HEK293T (cell line): ENCODE measurements around the gene PIEZO2.
"Not testable (repeated sequence)": the region's sequence is repeated elsewhere in the genome, so short reads cannot be mapped to it uniquely, and the experiment has no call there.

Source experiments
- CTCF ChIA-PET: fragments of 350-600 bp; formaldehyde crosslinking; extraction: SDS; loops from one replicate; lab custom pipeline; 2021; ENCODE audit warnings: antibody characterized with exemption, inconsistent platforms; lab: Yijun Ruan, JAX
- POLR2A ChIA-PET: fragments of 350-600 bp; formaldehyde crosslinking; extraction: SDS; loops from one replicate; lab custom pipeline; 2020; ENCODE audit warnings: antibody characterized with exemption, inconsistent platforms; lab: Yijun Ruan, JAX
- DNase-seq: peaks from one replicate; pipeline ENCODE4 v3.0.0; 2012; ENCODE audit warnings: mixed read lengths; ENCODE audit errors: extremely low spot score
- ARNT ChIP-seq: fragments of 450-650 bp; IDR thresholded peaks from 2 replicates; pipeline ENCODE4 v1.6.1; 2017; ENCODE audit warnings: mild to moderate bottlenecking
- BHLHE40 ChIP-seq: fragments of 450-650 bp; IDR thresholded peaks from 2 replicates; pipeline ENCODE4 v1.6.1; 2016; ENCODE audit warnings: mild to moderate bottlenecking, moderate library complexity, borderline replicate concordance
- CTBP1 ChIP-seq: fragments of 450-650 bp; IDR thresholded peaks from 2 replicates; pipeline ENCODE4 v1.6.1; 2016; ENCODE audit warnings: borderline replicate concordance
- ELF4 ChIP-seq: fragments of 450-650 bp; IDR thresholded peaks from 2 replicates; pipeline ENCODE4 v1.6.1; 2017; ENCODE audit warnings: antibody characterized with exemption
- FOXA1 ChIP-seq: fragments of 450-650 bp; IDR thresholded peaks from 2 replicates; pipeline ENCODE4 v1.6.1; 2016; ENCODE audit warnings: mild to moderate bottlenecking
- FOXK2 ChIP-seq: fragments of 450-650 bp; IDR thresholded peaks from 2 replicates; pipeline ENCODE4 v1.6.1; 2016; ENCODE audit warnings: mild to moderate bottlenecking
- FOXM1 ChIP-seq: fragments of 450-650 bp; IDR thresholded peaks from 2 replicates; pipeline ENCODE4 v1.6.1; 2017; ENCODE audit warnings: mild to moderate bottlenecking, borderline replicate concordance
- HDGF ChIP-seq: fragments of 450-650 bp; IDR thresholded peaks from 2 replicates; pipeline ENCODE4 v1.6.1; 2017; ENCODE audit warnings: antibody characterized with exemption, borderline replicate concordance
- L3MBTL2 ChIP-seq: fragments of 450-650 bp; conservative IDR thresholded peaks from 2 replicates; pipeline ENCODE4 v1.6.1; 2016; ENCODE audit warnings: mild to moderate bottlenecking
- LEF1 ChIP-seq: fragments of 450-650 bp; IDR thresholded peaks from 2 replicates; pipeline ENCODE4 v1.6.1; 2017; ENCODE audit warnings: mild to moderate bottlenecking, borderline replicate concordance
- NFRKB ChIP-seq: fragments of 450-650 bp; IDR thresholded peaks from 2 replicates; pipeline ENCODE4 v1.6.1; 2016; ENCODE audit warnings: mild to moderate bottlenecking, moderate library complexity
- SP1 ChIP-seq: fragments of 450-650 bp; IDR thresholded peaks from 2 replicates; pipeline ENCODE4 v1.6.1; 2017
- SUZ12 ChIP-seq: fragments of 450-650 bp; IDR thresholded peaks from 2 replicates; pipeline ENCODE4 v1.6.1; 2016; ENCODE audit warnings: mild to moderate bottlenecking
- TARDBP ChIP-seq: fragments of 450-650 bp; IDR thresholded peaks from 2 replicates; pipeline ENCODE4 v1.6.1; 2016
- ZNF384 ChIP-seq: fragments of 450-650 bp; IDR thresholded peaks from 2 replicates; pipeline ENCODE4 v1.6.1; 2016
- TF ChIP-seq, protein P1 (sequence below): fragments of 450-650 bp; IDR thresholded peaks from 2 replicates; pipeline ENCODE4 v1.6.1; 2016

Gene PIEZO2

DNA sequence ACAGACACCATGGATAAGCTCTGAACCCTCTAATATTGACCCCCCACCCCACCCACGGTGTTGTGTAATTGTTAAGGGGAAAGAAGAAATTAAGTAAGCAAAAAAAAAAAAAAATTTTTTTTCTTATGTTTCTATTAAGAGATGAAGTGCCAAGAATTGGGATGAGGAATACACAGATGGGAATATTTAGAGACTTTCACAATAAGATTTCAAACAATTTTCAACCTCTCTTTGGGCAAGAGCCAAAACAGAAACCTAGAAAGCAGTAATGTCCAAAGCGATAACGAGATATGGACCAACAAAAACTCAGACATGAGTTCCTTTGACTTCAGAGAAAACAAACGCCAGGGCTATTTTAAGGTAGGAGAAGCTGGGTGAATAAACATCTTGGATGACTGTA, 14.4 kb downstream of the PIEZO2 start:
- no peak for DNase-seq
- CTCF ChIA-PET, result no interaction called here
- TF ChIP-seq HDGF (no peak), LEF1 (no peak), ARNT (no peak), FOXA1 (no peak), CTBP1 (no peak), SP1 (no peak), FOXK2 (no peak), ZNF384 (no peak), BHLHE40 (no peak), TARDBP (no peak), NFRKB (no peak), SUZ12 (no peak)
- TF ChIP-seq, protein P1, sequence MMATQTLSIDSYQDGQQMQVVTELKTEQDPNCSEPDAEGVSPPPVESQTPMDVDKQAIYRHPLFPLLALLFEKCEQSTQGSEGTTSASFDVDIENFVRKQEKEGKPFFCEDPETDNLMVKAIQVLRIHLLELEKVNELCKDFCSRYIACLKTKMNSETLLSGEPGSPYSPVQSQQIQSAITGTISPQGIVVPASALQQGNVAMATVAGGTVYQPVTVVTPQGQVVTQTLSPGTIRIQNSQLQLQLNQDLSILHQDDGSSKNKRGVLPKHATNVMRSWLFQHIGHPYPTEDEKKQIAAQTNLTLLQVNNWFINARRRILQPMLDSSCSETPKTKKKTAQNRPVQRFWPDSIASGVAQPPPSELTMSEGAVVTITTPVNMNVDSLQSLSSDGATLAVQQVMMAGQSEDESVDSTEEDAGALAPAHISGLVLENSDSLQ, result no peak
- POLR2A ChIA-PET, result no interaction called here

GRCh38 chr18:11129059-11129458, 20.3 kb downstream of the PIEZO2 start:
- DNase-seq, CTCF ChIA-PET, POLR2A ChIA-PET: not testable (repeated sequence)

- TF ChIP-seq ZNF384 (no peak), NFRKB (no peak), SP1 (no peak), CTBP1 (no peak), TARDBP (no peak), BHLHE40 (no peak), ELF4 (no peak), FOXK2 (no peak)
- ChIA-PET POLR2A (no interaction called here), CTCF (interaction anchor here (0.7 kb wide), 1 partner anchor 352 kb away, joined by 5 read pairs; no protein-coding TSS in a partner anchor)
- no peak for DNase-seq
Observed at GRCh38 chr18:11125492-11126315, 23.7 kb downstream of the PIEZO2 start.

- TF ChIP-seq CTBP1 (no peak), HDGF (no peak), LEF1 (no peak), BHLHE40 (no peak), FOXK2 (no peak), FOXA1 (no peak), ZNF384 (no peak), ELF4 (no peak), NFRKB (no peak), SUZ12 (no peak), SP1 (no peak), FOXM1 (no peak), ARNT (no peak), TARDBP (no peak)
- TF ChIP-seq, protein P1, result no peak
- ChIA-PET CTCF (no interaction called here), POLR2A (no interaction called here)
- DNase-seq, result no peak
Observed at GRCh38 chr18:11124054-11124453, 25.3 kb downstream of the PIEZO2 start.

GRCh38 chr18:11121443-11121849, 27.9 kb downstream of the PIEZO2 start:
- no peak for TF ChIP-seq LEF1
- no peak for TF ChIP-seq TARDBP
- no peak for TF ChIP-seq BHLHE40
- ChIA-PET POLR2A (no interaction called here), CTCF (interaction anchor here (0.6 kb wide), 1 partner anchor 264 kb away, joined by 3 read pairs; no protein-coding TSS in a partner anchor)
- no peak for DNase-seq

GRCh38 chr18:11119959-11120587, 29.3 kb downstream of the PIEZO2 start:
- ChIA-PET POLR2A (no interaction called here), CTCF (no interaction called here)
- TF ChIP-seq ZNF384, result no peak
- TF ChIP-seq CTBP1, result no peak
- TF ChIP-seq, protein P1, result no peak
- TF ChIP-seq SUZ12, result no peak
- TF ChIP-seq ELF4, result no peak
- DNase-seq, result no peak

- CTCF ChIA-PET, result no interaction called here
- TF ChIP-seq, protein P1, result no peak
- TF ChIP-seq ELF4 (no peak), LEF1 (no peak), CTBP1 (no peak), ARNT (no peak), SUZ12 (no peak), BHLHE40 (no peak), SP1 (no peak), FOXM1 (no peak), HDGF (no peak), FOXA1 (no peak), L3MBTL2 (no peak), ZNF384 (no peak), TARDBP (no peak), FOXK2 (no peak), NFRKB (no peak)
- POLR2A ChIA-PET, result no interaction called here
- DNase-seq, result no peak
Observed at GRCh38 chr18:11119550-11119949, 29.8 kb downstream of the PIEZO2 start.
